Colonic mucosa (tissue), 4 donors: ENCODE measurements around the gene OR4D9. TPM values are rescaled to one million over a fixed set of nuclear protein-coding genes. Genes with fewer than 3 reads are reported as not detected.
A peak's percentile ranks its signal among the peaks of the same experiment; 100 is the strongest.
"Not testable (repeated sequence)": the region's sequence is repeated elsewhere in the genome, so short reads cannot be mapped to it uniquely, and the experiment has no call there.

Source experiments
- DNase-seq: peaks from one replicate; pipeline ENCODE4 v3.0.0-alpha.2; 2020
- H3K27ac ChIP-seq: fragments of 200-600 bp; one replicate; pipeline ENCODE4 v1.8.0; 2021
- H3K27me3 ChIP-seq: fragments of 200-600 bp; one replicate; pipeline ENCODE4 v1.8.0; 2021
- H3K36me3 ChIP-seq: fragments of 200-600 bp; one replicate; pipeline ENCODE4 v1.8.0; 2021
- H3K4me1 ChIP-seq: fragments of 200-600 bp; one replicate; pipeline ENCODE4 v1.8.0; 2021; ENCODE audit warnings: mild to moderate bottlenecking
- H3K4me3 ChIP-seq: fragments of 200-600 bp; one replicate; pipeline ENCODE4 v1.8.0; 2021
- H3K9ac ChIP-seq, 2 donors: one replicate each; pipeline ENCODE4 v1.7.0; 2013; ENCODE audit warnings: control low read depth in 2 of 2, low read depth in 2 of 2, low read length in 2 of 2
- H3K9me3 ChIP-seq: fragments of 200-600 bp; one replicate; pipeline ENCODE4 v1.8.0; 2021
- intact Hi-C: fragments of 100-400 bp; cut with DNase I; formaldehyde crosslinking; loops from one replicate; pipeline ENCODE4 v1.14.1; 2022
- total RNA-seq, 2 donors: library from RNA; stranded (reverse); fragmentation: NEBNext Ultra II Directional in 1 of 2; extraction: Animal tissue kit (Norgen Biotek cat#: 25700) in 1 of 2; gene quantifications; one replicate each; pipeline ENCODE4 v1.2.1, GENCODE V29; 2021
- TF ChIP-seq, protein P1 (sequence below): fragments of 200-600 bp; IDR thresholded peaks from one replicate; pipeline ENCODE4 v1.8.0; 2022; ENCODE audit warnings: antibody characterized with exemption, mild to moderate bottlenecking
- donor health status: healthy.
- donor health status: DM: no; HTN: no; CAD: no.
- donor health status: DM: no; HTN: no; CAD: no.

OR4D9 gene
- total RNA-seq, 2 donors from 2014 or later: not detected

DNA sequence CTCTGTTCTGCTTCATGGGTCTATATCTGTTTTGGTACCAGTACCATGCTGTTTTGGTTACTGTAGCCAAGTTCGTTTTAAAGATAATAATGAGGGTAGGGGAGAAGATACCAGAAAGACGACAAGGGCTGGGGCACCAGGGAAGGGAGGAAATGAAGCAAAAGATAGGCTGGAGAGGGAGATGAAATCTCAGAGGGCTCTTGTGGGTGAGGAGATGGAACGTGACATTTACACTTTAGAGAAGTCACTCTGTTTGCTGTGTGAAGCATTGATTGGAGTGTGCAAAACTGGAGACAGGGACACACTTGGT, 33.5 kb downstream of the OR4D9 start:
- no peaks in the 10 kb centered on the region for H3K9me3 ChIP-seq
- H3K36me3 ChIP-seq: no peaks in the 10 kb centered on the region
- H3K4me3 ChIP-seq: no peak overlapping the region
- H3K27ac ChIP-seq: no peak overlapping the region
- H3K9ac ChIP-seq: no peak overlapping the region
- H3K4me1 ChIP-seq: no peaks in the 10 kb centered on the region
- intact Hi-C loops: no loop called here
- DNase-seq: no peak
- H3K27me3 ChIP-seq: no peaks in the 10 kb centered on the region
- TF ChIP-seq, protein P1, sequence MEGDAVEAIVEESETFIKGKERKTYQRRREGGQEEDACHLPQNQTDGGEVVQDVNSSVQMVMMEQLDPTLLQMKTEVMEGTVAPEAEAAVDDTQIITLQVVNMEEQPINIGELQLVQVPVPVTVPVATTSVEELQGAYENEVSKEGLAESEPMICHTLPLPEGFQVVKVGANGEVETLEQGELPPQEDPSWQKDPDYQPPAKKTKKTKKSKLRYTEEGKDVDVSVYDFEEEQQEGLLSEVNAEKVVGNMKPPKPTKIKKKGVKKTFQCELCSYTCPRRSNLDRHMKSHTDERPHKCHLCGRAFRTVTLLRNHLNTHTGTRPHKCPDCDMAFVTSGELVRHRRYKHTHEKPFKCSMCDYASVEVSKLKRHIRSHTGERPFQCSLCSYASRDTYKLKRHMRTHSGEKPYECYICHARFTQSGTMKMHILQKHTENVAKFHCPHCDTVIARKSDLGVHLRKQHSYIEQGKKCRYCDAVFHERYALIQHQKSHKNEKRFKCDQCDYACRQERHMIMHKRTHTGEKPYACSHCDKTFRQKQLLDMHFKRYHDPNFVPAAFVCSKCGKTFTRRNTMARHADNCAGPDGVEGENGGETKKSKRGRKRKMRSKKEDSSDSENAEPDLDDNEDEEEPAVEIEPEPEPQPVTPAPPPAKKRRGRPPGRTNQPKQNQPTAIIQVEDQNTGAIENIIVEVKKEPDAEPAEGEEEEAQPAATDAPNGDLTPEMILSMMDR: no peak

DNA sequence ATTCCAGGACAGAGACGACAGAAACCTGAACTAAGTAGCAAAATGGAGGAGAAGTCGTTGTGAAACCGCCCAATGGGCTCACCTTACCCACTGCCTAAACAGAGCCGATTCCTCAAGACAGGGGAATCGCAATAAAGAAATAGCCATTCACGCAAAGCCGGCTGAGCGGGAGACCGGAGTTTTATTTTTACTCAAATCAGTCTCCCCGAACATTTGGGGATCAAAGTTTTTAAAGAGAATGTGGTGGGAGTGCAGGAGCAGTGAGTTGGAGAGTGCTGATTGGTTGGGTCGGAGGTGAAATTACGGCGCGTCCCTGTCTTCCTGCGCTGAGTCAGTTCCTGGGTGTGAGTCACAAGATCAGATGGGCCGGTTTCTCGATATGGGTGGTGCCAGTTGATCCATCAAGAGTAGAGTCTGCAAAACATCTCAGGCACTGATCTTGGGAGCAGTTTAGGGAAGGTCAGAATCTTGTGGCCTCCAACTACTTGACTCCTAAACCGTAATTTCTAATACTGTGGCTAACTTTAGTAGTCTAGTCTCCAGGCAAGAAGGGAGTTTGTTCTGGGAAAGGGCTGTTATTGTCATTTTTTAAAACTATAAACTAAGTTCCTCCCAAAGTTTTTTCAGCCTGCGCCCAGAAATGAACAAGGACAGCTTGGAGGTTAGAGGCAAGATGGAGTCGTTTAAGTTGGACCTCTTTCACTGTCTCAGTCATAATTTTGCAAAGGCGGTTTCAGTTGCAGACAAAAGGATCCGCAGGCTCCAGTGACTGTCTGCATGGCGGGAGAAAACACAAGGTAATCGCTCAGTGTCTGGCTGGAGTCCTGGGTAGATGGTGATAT, 34.1 kb downstream of the OR4D9 start:
- intact Hi-C loops: no loop called here

DNA sequence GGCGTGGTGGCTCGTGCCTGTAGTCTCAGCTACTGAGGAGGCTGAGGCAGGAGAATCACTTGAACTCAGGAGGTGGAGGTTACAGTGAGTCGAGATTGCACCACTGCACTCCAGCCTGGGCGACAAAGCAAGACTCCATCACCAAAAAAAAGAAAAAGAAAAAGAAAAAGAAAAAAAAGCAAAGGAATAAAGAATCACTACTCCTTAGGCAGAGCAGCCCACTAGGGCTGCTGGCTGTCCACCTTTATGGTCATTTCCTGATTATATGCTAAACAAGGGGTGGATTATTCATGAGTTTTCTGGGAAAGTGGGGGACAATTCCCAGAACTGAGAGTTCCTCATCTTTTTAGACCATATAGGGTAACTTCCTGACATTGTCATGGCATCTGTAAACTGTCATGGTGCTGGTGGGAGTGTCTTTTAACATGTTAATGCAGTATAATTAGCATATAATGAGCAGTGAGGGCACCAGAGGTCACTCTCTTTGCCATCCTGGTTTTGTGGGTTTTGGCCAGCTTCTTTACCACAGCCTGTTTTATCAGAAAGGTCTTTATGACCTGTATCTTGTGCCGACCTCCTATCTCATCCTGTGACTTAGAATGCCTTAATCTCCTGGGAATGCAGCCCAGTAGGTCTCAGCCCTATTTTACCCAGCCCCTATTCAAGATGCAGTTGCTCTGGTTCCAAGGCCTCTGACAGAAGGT, 36.4 kb downstream of the OR4D9 start:
- H3K9ac ChIP-seq, H3K4me1 ChIP-seq, H3K27me3 ChIP-seq, H3K9me3 ChIP-seq, H3K36me3 ChIP-seq, H3K27ac ChIP-seq, intact Hi-C loops, H3K4me3 ChIP-seq, DNase-seq: not testable (repeated sequence)

More for the DNA sequence above, 34.1 kb downstream of the OR4D9 start:
- H3K9ac ChIP-seq: no peak overlapping the region
- no peaks in the 10 kb centered on the region for H3K9me3 ChIP-seq
- no peaks in the 10 kb centered on the region for H3K4me1 ChIP-seq
- no peaks in the 10 kb centered on the region for H3K36me3 ChIP-seq
- H3K4me3 ChIP-seq: no peak overlapping the region
- H3K27ac ChIP-seq: no peak overlapping the region
- no peaks in the 10 kb centered on the region for H3K27me3 ChIP-seq
- no peak for DNase-seq
- TF ChIP-seq, protein P1: no peak

DNA sequence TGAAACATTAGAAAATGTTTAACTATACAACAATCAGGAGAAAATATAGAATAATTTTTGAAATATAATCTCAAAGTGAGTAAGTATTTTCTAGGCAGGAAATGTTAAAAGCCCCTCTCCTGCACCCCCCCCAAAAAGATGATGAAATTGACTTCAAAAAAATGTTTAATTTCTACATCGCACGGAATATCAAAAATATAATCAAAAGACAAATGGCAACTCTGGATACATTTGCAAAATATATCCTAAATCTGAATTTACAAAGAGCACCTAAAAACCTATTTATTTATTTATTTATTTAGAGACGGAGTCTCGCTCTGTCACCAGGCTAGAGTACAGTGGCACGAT, 36.9 kb downstream of the OR4D9 start:
- no peak for DNase-seq
- H3K4me3 ChIP-seq: no peak overlapping the region
- no peak overlapping the region for H3K27ac ChIP-seq
- no peaks in the 10 kb centered on the region for H3K4me1 ChIP-seq
- no peaks in the 10 kb centered on the region for H3K36me3 ChIP-seq
- no peak overlapping the region for H3K9ac ChIP-seq
- H3K27me3 ChIP-seq: no peaks in the 10 kb centered on the region
- TF ChIP-seq, protein P1: no peak
- no peaks in the 10 kb centered on the region for H3K9me3 ChIP-seq
- intact Hi-C loops: no loop called here

DNA sequence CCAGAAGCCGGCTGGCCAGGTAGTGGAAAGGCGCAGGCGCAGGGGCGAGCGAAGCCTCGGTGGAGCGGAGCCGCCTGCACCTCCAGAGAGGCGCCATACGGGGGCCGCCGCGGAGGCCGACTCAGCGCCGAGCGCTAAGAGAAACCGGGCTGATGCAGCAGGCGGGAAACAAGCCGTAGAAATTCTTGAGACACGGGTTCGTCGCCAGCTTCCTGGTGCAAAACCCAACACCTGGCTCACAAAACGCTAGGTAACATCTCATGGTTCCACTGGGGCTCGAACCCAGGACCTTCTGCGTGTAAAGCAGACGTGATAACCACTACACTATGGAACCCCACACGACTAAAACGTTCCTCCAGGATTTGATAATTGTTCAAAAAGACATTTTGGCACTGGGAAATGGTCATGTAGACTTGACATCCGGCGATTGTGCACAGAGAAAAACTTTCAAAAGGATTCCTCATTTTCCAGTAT, 39.1 kb downstream of the OR4D9 start:
- peak; percentile 90 for DNase-seq

More for the DNA sequence above, 39.1 kb downstream of the OR4D9 start:
- Histone ChIP-seq H3K9ac (peak overlapping the region; percentile 62 to 70), H3K4me3 (peak overlapping the region; percentile 59), H3K4me1 (no peaks in the 10 kb centered on the region), H3K27me3 (no peaks in the 10 kb centered on the region), H3K27ac (peak overlapping the region; percentile 83), H3K36me3 (no peaks in the 10 kb centered on the region), H3K9me3 (no peaks in the 10 kb centered on the region)
- TF ChIP-seq, protein P1: no peak
- intact Hi-C loops: no loop called here
